H9 (cell line): ENCODE data around the gene NDE1. TPM values are rescaled to one million over a fixed set of nuclear protein-coding genes. Genes with fewer than 3 reads are reported as not detected.

Experiments used
- DNase-seq: peaks from one replicate; pipeline ENCODE4 v3.0.0-alpha.2; 2017
- H2AFZ ChIP-seq: one replicate; pipeline ENCODE4 v1.6.1; 2013; ENCODE audit warnings: mild to moderate bottlenecking, low read length, control low read depth, moderate library complexity
- H2AK5ac ChIP-seq: 2 replicates; pipeline ENCODE4 v1.6.1; 2013; ENCODE audit warnings: low read length, control low read depth, mixed read lengths; ENCODE audit not compliant: insufficient read length
- H2BK120ac ChIP-seq: one replicate; pipeline ENCODE4 v1.6.1; 2013; ENCODE audit warnings: low read depth, mild to moderate bottlenecking, low read length, control low read depth, inconsistent platforms; ENCODE audit not compliant: poor library complexity, severe bottlenecking
- H2BK12ac ChIP-seq: 2 replicates; pipeline ENCODE4 v1.6.1; 2013; ENCODE audit warnings: low read length, control low read depth, mixed read lengths, low read depth; ENCODE audit not compliant: insufficient read length
- H2BK15ac ChIP-seq: 2 replicates; pipeline ENCODE4 v1.6.1; 2013; ENCODE audit warnings: low read depth, low read length, control low read depth
- H2BK20ac ChIP-seq: one replicate; pipeline ENCODE4 v1.6.1; 2013; ENCODE audit warnings: low read depth, mild to moderate bottlenecking, low read length, control low read depth, inconsistent platforms; ENCODE audit not compliant: poor library complexity, severe bottlenecking
- H2BK5ac ChIP-seq: 2 replicates; pipeline ENCODE4 v1.6.1; 2013; ENCODE audit warnings: low read length, control low read depth, mixed read lengths; ENCODE audit not compliant: insufficient read length
- H3K14ac ChIP-seq: 2 replicates; pipeline ENCODE4 v1.6.1; 2013; ENCODE audit warnings: low read length, control low read depth; ENCODE audit not compliant: insufficient read depth
- H3K18ac ChIP-seq: 2 replicates; pipeline ENCODE4 v1.6.1; 2013; ENCODE audit warnings: low read depth, mild to moderate bottlenecking, mixed read lengths, low read length, control low read depth; ENCODE audit not compliant: insufficient read length
- H3K23ac ChIP-seq: 2 replicates; pipeline ENCODE4 v1.6.1; 2013; ENCODE audit warnings: low read length, control low read depth, mixed read lengths, low read depth; ENCODE audit not compliant: insufficient read length
- H3K23me2 ChIP-seq: 2 replicates; pipeline ENCODE4 v1.6.1; 2013; ENCODE audit warnings: low read depth, mild to moderate bottlenecking, mixed read lengths, low read length, control low read depth; ENCODE audit not compliant: insufficient read length, poor library complexity, severe bottlenecking
- H3K27ac ChIP-seq: 2 replicates; pipeline ENCODE4 v1.5.1; 2013; ENCODE audit warnings: low read length, control low read depth, mixed read lengths, low read depth; ENCODE audit not compliant: insufficient read length
- H3K27me3 ChIP-seq: 2 replicates; pipeline ENCODE4 v1.6.1; 2013; ENCODE audit warnings: low read length, control low read depth, inconsistent platforms; ENCODE audit not compliant: insufficient read depth
- H3K4ac ChIP-seq: 2 replicates; pipeline ENCODE4 v1.6.1; 2013; ENCODE audit warnings: low read depth, mild to moderate bottlenecking, control low read depth, inconsistent platforms, low read length, moderate library complexity
- H3K4me1 ChIP-seq: 2 replicates; pipeline ENCODE4 v1.6.1; 2013; ENCODE audit warnings: low read length, control low read depth, inconsistent platforms; ENCODE audit not compliant: insufficient read depth
- H3K4me2 ChIP-seq: 2 replicates; pipeline ENCODE4 v1.6.1; 2013; ENCODE audit warnings: low read length, control low read depth, mixed read lengths; ENCODE audit not compliant: insufficient read length, insufficient read depth
- H3K56ac ChIP-seq: 2 replicates; pipeline ENCODE4 v1.6.1; 2013; ENCODE audit warnings: low read depth, mild to moderate bottlenecking, mixed read lengths, low read length, control low read depth; ENCODE audit not compliant: insufficient read length
- H3K79me1 ChIP-seq: 2 replicates; pipeline ENCODE4 v1.6.1; 2013; ENCODE audit warnings: low read depth, mild to moderate bottlenecking, moderate library complexity, low read length, control low read depth, inconsistent platforms; ENCODE audit not compliant: insufficient read depth, poor library complexity, severe bottlenecking
- H3K79me2 ChIP-seq: 2 replicates; pipeline ENCODE4 v1.6.1; 2013; ENCODE audit warnings: low read length, control low read depth, inconsistent platforms; ENCODE audit not compliant: insufficient read depth
- H3K9ac ChIP-seq: 2 replicates; pipeline ENCODE4 v1.6.1; 2013; ENCODE audit warnings: low read length, control low read depth, mixed read lengths; ENCODE audit not compliant: insufficient read length; ENCODE audit errors: extremely low read depth
- H3K9me3 ChIP-seq: one replicate; pipeline ENCODE4 v1.6.1; 2013; ENCODE audit warnings: low read depth, low read length, inconsistent platforms; ENCODE audit not compliant: control insufficient read depth
- H3T11ph ChIP-seq: one replicate; pipeline ENCODE4 v1.6.1; 2013; ENCODE audit warnings: mild to moderate bottlenecking, low read length, control low read depth, inconsistent platforms
- H4K20me1 ChIP-seq: one replicate; pipeline ENCODE4 v1.6.1; 2013; ENCODE audit not compliant: control insufficient read depth, insufficient read length, insufficient read depth
- H4K5ac ChIP-seq: 2 replicates; pipeline ENCODE4 v1.6.1; 2013; ENCODE audit warnings: low read depth, mild to moderate bottlenecking, mixed read lengths, low read length, control low read depth; ENCODE audit not compliant: insufficient read length
- H4K8ac ChIP-seq: replicated peaks from 2 replicates; pipeline ENCODE4 v1.6.1; 2013; ENCODE audit warnings: low read length, control low read depth, mixed read lengths, low read depth; ENCODE audit not compliant: insufficient read length
- H4K91ac ChIP-seq: 2 replicates; pipeline ENCODE4 v1.6.1; 2013; ENCODE audit warnings: low read depth, mild to moderate bottlenecking, moderate library complexity, mixed read lengths, low read length, control low read depth; ENCODE audit not compliant: insufficient read length
- H3K27ac Mint-ChIP-seq, 3 experiments: 2 replicates in 2 of 3; 3 replicates in 1 of 3; pipeline ENCODE4 v1.8.0; 2020 to 2021; ENCODE audit warnings: mixed read lengths in 3 of 3, mild to moderate bottlenecking in 1 of 3, moderate library complexity in 1 of 3
- H3K27me3 Mint-ChIP-seq: 2 replicates; pipeline ENCODE4 v1.8.0; 2021; ENCODE audit warnings: low read depth, mild to moderate bottlenecking, moderate library complexity, mixed read lengths
- H3K36me3 Mint-ChIP-seq, 3 experiments: 2 replicates in 2 of 3; 3 replicates in 1 of 3; pipeline ENCODE4 v1.8.0; 2020 to 2021; ENCODE audit warnings: low read depth in 3 of 3, mixed read lengths in 3 of 3; ENCODE audit not compliant: insufficient read depth in 1 of 3
- H3K4me1 Mint-ChIP-seq, 2 experiments: 2 replicates each; pipeline ENCODE4 v1.8.0; 2020; ENCODE audit warnings: mixed read lengths in 2 of 2
- H3K4me3 Mint-ChIP-seq, 2 experiments: 2 replicates in 1 of 2; 3 replicates in 1 of 2; pipeline ENCODE4 v1.8.0; 2020 to 2021; ENCODE audit warnings: mild to moderate bottlenecking in 2 of 2, mixed read lengths in 2 of 2, moderate library complexity in 1 of 2
- H3K9me3 Mint-ChIP-seq, 2 experiments: 2 replicates in 1 of 2; 3 replicates in 1 of 2; pipeline ENCODE4 v1.8.0; 2020; ENCODE audit warnings: mild to moderate bottlenecking in 2 of 2, mixed read lengths in 2 of 2, moderate library complexity in 1 of 2
- WGBS: extraction: QIAGEN DNeasy Blood & Tissue Kit; methylation state at CpG from one replicate; pipeline ENCODE4 v1.1.7; 2013; ENCODE audit warnings: missing lambda C conversion rate, low lambda C conversion rate, mixed read lengths; ENCODE audit not compliant: insufficient read length; ENCODE audit errors: extremely low coverage; 5-methylcytosine and 5-hydroxymethylcytosine counted together
- total RNA-seq: library from RNA; stranded (reverse); gene quantifications from 2 replicates; pipeline ENCODE4 v1.2.1, GENCODE V29; 2021
- TF ChIP-seq, protein P1 (sequence below): fragments of 200-600 bp; sonication (generic); conservative IDR thresholded peaks from 3 replicates; pipeline ENCODE4 v1.8.0; 2021; ENCODE audit warnings: antibody characterized with exemption, mild to moderate bottlenecking

The NDE1 gene
- total RNA-seq, 1 experiment from 2014 or later: 49.6 TPM

DNA sequence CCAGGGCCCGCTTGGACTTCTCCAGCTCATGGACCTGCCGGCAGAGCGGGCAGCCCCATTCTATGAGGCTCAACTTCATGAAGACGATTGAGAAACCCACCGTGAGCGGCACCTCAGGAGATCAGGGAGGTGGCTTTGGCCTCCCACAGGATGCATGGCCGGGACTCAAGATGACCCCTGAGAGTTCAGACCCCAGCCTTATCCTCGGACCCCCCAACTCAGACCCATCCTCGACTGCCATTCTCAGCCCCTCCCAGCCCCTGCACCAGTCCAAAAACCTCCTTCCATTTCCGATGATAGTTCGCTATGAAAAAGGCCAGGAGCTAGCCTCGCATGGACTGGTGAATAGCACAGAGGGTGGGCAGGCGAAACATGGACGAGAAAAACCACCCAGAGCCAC, 71.0 kb downstream of the NDE1 start:
- Mint-ChIP-seq H3K36me3 (peaks cover 13 to 33% (median 19%) of the 10 kb centered on the region in 3 experiments), H3K9me3 (no peaks in the 10 kb centered on the region), H3K4me3 (no peak overlapping the region), H3K4me1 (no peaks in the 10 kb centered on the region), H3K27ac (peak overlapping the region in 2 of 3 experiments; percentile 21 to 89; a peak in 2 of 7 replicates), H3K27me3 (peaks cover 2% of the 10 kb centered on the region; the same call in 1 of the 2 replicates)
- no peak overlapping the region for H3K56ac ChIP-seq
- H3K14ac ChIP-seq: no peak overlapping the region
- H2BK20ac ChIP-seq: no peak overlapping the region
- H3K9ac ChIP-seq: no peak overlapping the region
- H3K9me3 ChIP-seq: no peaks in the 10 kb centered on the region
- no peak overlapping the region for H2BK12ac ChIP-seq
- DNase-seq: no peak
- H2AFZ ChIP-seq: no peak overlapping the region
- no peak overlapping the region for H3K4me2 ChIP-seq
- H3K23me2 ChIP-seq: no peaks in the 10 kb centered on the region
- no peak overlapping the region for H2BK5ac ChIP-seq
- H3K4me1 ChIP-seq: no peaks in the 10 kb centered on the region
- no peak overlapping the region for H4K91ac ChIP-seq
- no peak overlapping the region for H3K18ac ChIP-seq
- H3K79me1 ChIP-seq: no peaks in the 10 kb centered on the region
- H3T11ph ChIP-seq: no peak overlapping the region
- H3K27me3 ChIP-seq: no peaks in the 10 kb centered on the region
- TF ChIP-seq, protein P1, sequence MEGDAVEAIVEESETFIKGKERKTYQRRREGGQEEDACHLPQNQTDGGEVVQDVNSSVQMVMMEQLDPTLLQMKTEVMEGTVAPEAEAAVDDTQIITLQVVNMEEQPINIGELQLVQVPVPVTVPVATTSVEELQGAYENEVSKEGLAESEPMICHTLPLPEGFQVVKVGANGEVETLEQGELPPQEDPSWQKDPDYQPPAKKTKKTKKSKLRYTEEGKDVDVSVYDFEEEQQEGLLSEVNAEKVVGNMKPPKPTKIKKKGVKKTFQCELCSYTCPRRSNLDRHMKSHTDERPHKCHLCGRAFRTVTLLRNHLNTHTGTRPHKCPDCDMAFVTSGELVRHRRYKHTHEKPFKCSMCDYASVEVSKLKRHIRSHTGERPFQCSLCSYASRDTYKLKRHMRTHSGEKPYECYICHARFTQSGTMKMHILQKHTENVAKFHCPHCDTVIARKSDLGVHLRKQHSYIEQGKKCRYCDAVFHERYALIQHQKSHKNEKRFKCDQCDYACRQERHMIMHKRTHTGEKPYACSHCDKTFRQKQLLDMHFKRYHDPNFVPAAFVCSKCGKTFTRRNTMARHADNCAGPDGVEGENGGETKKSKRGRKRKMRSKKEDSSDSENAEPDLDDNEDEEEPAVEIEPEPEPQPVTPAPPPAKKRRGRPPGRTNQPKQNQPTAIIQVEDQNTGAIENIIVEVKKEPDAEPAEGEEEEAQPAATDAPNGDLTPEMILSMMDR: no peak
- WGBS: no CpG with 5 or more reads among the region's 14 CpGs
- H3K79me2 ChIP-seq: no peaks in the 10 kb centered on the region
- H2BK15ac ChIP-seq: no peak overlapping the region
- H3K27ac ChIP-seq: no peak overlapping the region
- H3K4ac ChIP-seq: no peak overlapping the region
- H2BK120ac ChIP-seq: no peak overlapping the region
- no peaks in the 10 kb centered on the region for H4K20me1 ChIP-seq
- no peak overlapping the region for H4K8ac ChIP-seq
- no peak overlapping the region for H3K23ac ChIP-seq
- H2AK5ac ChIP-seq: no peak overlapping the region
- no peak overlapping the region for H4K5ac ChIP-seq
